Measurements from ENCODE around the gene HHAT.

GRCh38 chr1:210703593-210703992, 374.9 kb downstream of the HHAT start:
- no peak for TF ChIP-seq CCAR2 (optimal IDR thresholded peaks at IDR 0.05; ENCODE audit: low read depth, low read length)
- TF ChIP-seq PHF5A (CRISPR knock-in tag; IDR thresholded peaks at IDR 0.05; ENCODE audit: low read depth, unreplicated experiment), result no peak
- no peak for TF ChIP-seq FOXO4 (CRISPR knock-in tag; conservative IDR thresholded peaks at IDR 0.05)
- no peak for TF ChIP-seq NCOA1 (CRISPR knock-in tag; IDR thresholded peaks at IDR 0.05)
